ENCODE results near the gene NR0B1. TPM values are rescaled to one million over a fixed set of nuclear protein-coding genes. Genes with fewer than 3 reads are reported as not detected.

Gene NR0B1, protein sequence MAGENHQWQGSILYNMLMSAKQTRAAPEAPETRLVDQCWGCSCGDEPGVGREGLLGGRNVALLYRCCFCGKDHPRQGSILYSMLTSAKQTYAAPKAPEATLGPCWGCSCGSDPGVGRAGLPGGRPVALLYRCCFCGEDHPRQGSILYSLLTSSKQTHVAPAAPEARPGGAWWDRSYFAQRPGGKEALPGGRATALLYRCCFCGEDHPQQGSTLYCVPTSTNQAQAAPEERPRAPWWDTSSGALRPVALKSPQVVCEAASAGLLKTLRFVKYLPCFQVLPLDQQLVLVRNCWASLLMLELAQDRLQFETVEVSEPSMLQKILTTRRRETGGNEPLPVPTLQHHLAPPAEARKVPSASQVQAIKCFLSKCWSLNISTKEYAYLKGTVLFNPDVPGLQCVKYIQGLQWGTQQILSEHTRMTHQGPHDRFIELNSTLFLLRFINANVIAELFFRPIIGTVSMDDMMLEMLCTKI
- total RNA-seq: not detected in 2 replicates

- TF ChIP-seq CTCF (IDR thresholded peaks at IDR 0.05): no peak
- intact Hi-C loops (cut with micrococcal nuclease): no loop called here
- no peak within 1 kb of the TSS for H3K4me3 Mint-ChIP-seq
- ChIA-PET CTCF (no interaction called here), POLR2A (no interaction called here)
- peaks cover 10% of the 10 kb centered on the region for H3K27me3 Mint-ChIP-seq
- DNase-seq (no peak), ATAC-seq (ENCODE audit: low read depth) (no peak)
- H3K9me3 Mint-ChIP-seq: no peaks in the 10 kb centered on the region
- H3K27ac Mint-ChIP-seq: no peak within 1 kb of the TSS
- H3K36me3 Mint-ChIP-seq (ENCODE audit: low read depth): no peaks in the 10 kb centered on the region
- H3K4me1 Mint-ChIP-seq: peaks cover 2% of the 10 kb centered on the region
Measured at GRCh38 chrX:30309139-30309571, at the start of gene NR0B1. TSS of gene NR0B1 (minus strand) at chrX:30309390. CDS start at chrX:30309363, 27 bp downstream.

- TF ChIP-seq CTCF (IDR thresholded peaks at IDR 0.05): no peak
- H3K27ac Mint-ChIP-seq: no peak overlapping the region
- H3K4me3 Mint-ChIP-seq: no peak overlapping the region
- no peaks in the 10 kb centered on the region for H3K27me3 Mint-ChIP-seq
- ChIA-PET POLR2A (no interaction called here), CTCF (no interaction called here)
- peaks cover 7% of the 10 kb centered on the region for H3K9me3 Mint-ChIP-seq
- no peaks in the 10 kb centered on the region for H3K4me1 Mint-ChIP-seq
- no peak for ATAC-seq (ENCODE audit: low read depth)
- DNase-seq: no peak
- H3K36me3 Mint-ChIP-seq (ENCODE audit: low read depth): no peaks in the 10 kb centered on the region
- intact Hi-C loops (cut with micrococcal nuclease): no loop called here
Measured at GRCh38 chrX:30349946-30350345, 40.8 kb upstream of the NR0B1 start.

GRCh38 chrX:30343206-30343605 is 34.0 kb upstream of the NR0B1 start:
- no peak overlapping the region for H3K4me3 Mint-ChIP-seq
- DNase-seq (no peak), ATAC-seq (ENCODE audit: low read depth) (no peak)
- intact Hi-C loops (cut with micrococcal nuclease): no loop called here
- H3K27ac Mint-ChIP-seq: no peak overlapping the region
- TF ChIP-seq CTCF (IDR thresholded peaks at IDR 0.05): no peak
- ChIA-PET POLR2A (no interaction called here), CTCF (no interaction called here)
- H3K36me3 Mint-ChIP-seq (ENCODE audit: low read depth): no peaks in the 10 kb centered on the region
- H3K27me3 Mint-ChIP-seq: no peaks in the 10 kb centered on the region
- H3K4me1 Mint-ChIP-seq: no peaks in the 10 kb centered on the region
- no peaks in the 10 kb centered on the region for H3K9me3 Mint-ChIP-seq

GRCh38 chrX:30340753-30341152 is 31.6 kb upstream of the NR0B1 start:
- Mint-ChIP-seq H3K4me1 (no peaks in the 10 kb centered on the region), H3K4me3 (no peak overlapping the region), H3K27ac (no peak overlapping the region), H3K27me3 (no peaks in the 10 kb centered on the region), H3K36me3 (ENCODE audit: low read depth) (no peaks in the 10 kb centered on the region), H3K9me3 (peaks cover 2% of the 10 kb centered on the region)
- no peak for DNase-seq
- no peak for ATAC-seq (ENCODE audit: low read depth)
- no peak for TF ChIP-seq CTCF (IDR thresholded peaks at IDR 0.05)
- ChIA-PET CTCF (no interaction called here), POLR2A (no interaction called here)
- intact Hi-C loops (cut with micrococcal nuclease): no loop called here

- Mint-ChIP-seq H3K4me3 (no peak overlapping the region), H3K27ac (no peak overlapping the region), H3K36me3 (ENCODE audit: low read depth) (no peaks in the 10 kb centered on the region), H3K9me3 (no peaks in the 10 kb centered on the region), H3K27me3 (peaks cover 2% of the 10 kb centered on the region), H3K4me1 (no peaks in the 10 kb centered on the region)
- TF ChIP-seq CTCF (IDR thresholded peaks at IDR 0.05): no peak
- ChIA-PET CTCF (no interaction called here), POLR2A (no interaction called here)
- ATAC-seq (ENCODE audit: low read depth) (no peak), DNase-seq (no peak)
- intact Hi-C loops (cut with micrococcal nuclease): no loop called here
Measured at GRCh38 chrX:30327762-30328161, 18.6 kb upstream of the NR0B1 start.
